SK-N-SH treated with all-trans-retinoic acid at 6 μM for 48 hours (cell line): ENCODE results near the gene KIAA1671.

Experiments used
- ATAC-seq: fragments of 200-7000 bp; cut with Tn5 transposase; 3 replicates; pipeline ENCODE4 v1.9.1; 2020; ENCODE audit warnings: mild to moderate bottlenecking, moderate library complexity
- ARNTL ChIP-seq: fragments of 450-650 bp; formaldehyde crosslinking; IDR thresholded peaks from 2 replicates; pipeline ENCODE4 v1.5.0; 2020; ENCODE audit warnings: low read depth, mild to moderate bottlenecking, moderate library complexity, borderline replicate concordance
- CSDC2 ChIP-seq: fragments of 250-450 bp; sonication (Bioruptor Pico); IDR thresholded peaks from 2 replicates; pipeline ENCODE4 v1.5.0; 2020; ENCODE audit warnings: mild to moderate bottlenecking, moderate library complexity
- ESRRG ChIP-seq: fragments of 250-450 bp; sonication (Bioruptor Pico); IDR thresholded peaks from 2 replicates; pipeline ENCODE4 v1.6.1; 2021; ENCODE audit warnings: mild to moderate bottlenecking
- GLIS3 ChIP-seq: fragments of 250-450 bp; sonication (Bioruptor Pico); IDR thresholded peaks from 2 replicates; pipeline ENCODE4 v1.5.0; 2020; ENCODE audit warnings: mild to moderate bottlenecking, moderate library complexity
- ISL1 ChIP-seq: fragments of 250-450 bp; sonication (Bioruptor Pico); IDR thresholded peaks from 2 replicates; pipeline ENCODE4 v2.1.2; 2022; ENCODE audit warnings: mild to moderate bottlenecking, moderate library complexity
- OSR1 ChIP-seq: fragments of 250-450 bp; sonication (Bioruptor Pico); IDR thresholded peaks from 2 replicates; pipeline ENCODE4 v1.8.0; 2022; ENCODE audit warnings: moderate library complexity, mild to moderate bottlenecking, inconsistent platforms
- PPARA ChIP-seq: fragments of 250-450 bp; sonication (Bioruptor Pico); IDR thresholded peaks from 2 replicates; pipeline ENCODE4 v1.5.0; 2020; ENCODE audit warnings: mild to moderate bottlenecking, borderline replicate concordance
- RARB ChIP-seq: fragments of 250-450 bp; sonication (Bioruptor Pico); IDR thresholded peaks from 2 replicates; pipeline ENCODE4 v1.8.0; 2021; ENCODE audit warnings: mild to moderate bottlenecking, moderate library complexity
- SNAI2 ChIP-seq: fragments of 250-450 bp; sonication (Bioruptor Pico); IDR thresholded peaks from 2 replicates; pipeline ENCODE4 v1.5.0; 2020; ENCODE audit warnings: mild to moderate bottlenecking, moderate library complexity
- TCF4 ChIP-seq: fragments of 250-450 bp; sonication (Bioruptor Pico); IDR thresholded peaks from 2 replicates; pipeline ENCODE4 v1.8.0; 2021; ENCODE audit warnings: mild to moderate bottlenecking, moderate library complexity, borderline replicate concordance
- TOX ChIP-seq: fragments of 250-450 bp; sonication (Bioruptor Pico); IDR thresholded peaks from 2 replicates; pipeline ENCODE4 v1.8.0; 2021; ENCODE audit warnings: mild to moderate bottlenecking, moderate library complexity, borderline replicate concordance
- ZC3H10 ChIP-seq: fragments of 250-450 bp; sonication (Bioruptor Pico); IDR thresholded peaks from 2 replicates; pipeline ENCODE4 v1.5.1; 2021; ENCODE audit warnings: mild to moderate bottlenecking, moderate library complexity
- ZFP3 ChIP-seq: fragments of 250-450 bp; sonication (Bioruptor Pico); IDR thresholded peaks from 2 replicates; pipeline ENCODE4 v1.5.0; 2020; ENCODE audit warnings: mild to moderate bottlenecking, moderate library complexity
- ZFP30 ChIP-seq: fragments of 450-650 bp; formaldehyde crosslinking; IDR thresholded peaks from 2 replicates; pipeline ENCODE4 v1.5.0; 2022; ENCODE audit warnings: mild to moderate bottlenecking, moderate library complexity
- ZNF565 ChIP-seq: fragments of 450-650 bp; formaldehyde crosslinking; conservative IDR thresholded peaks from 2 replicates; pipeline ENCODE4 v1.5.0; 2020; ENCODE audit warnings: low read depth, mild to moderate bottlenecking, moderate library complexity
- ZNF70 ChIP-seq: fragments of 450-650 bp; formaldehyde crosslinking; IDR thresholded peaks from 2 replicates; pipeline ENCODE4 v1.5.0; 2020; ENCODE audit warnings: mild to moderate bottlenecking, moderate library complexity
- ZNF8 ChIP-seq: fragments of 450-650 bp; formaldehyde crosslinking; IDR thresholded peaks from 2 replicates; pipeline ENCODE4 v1.5.0; 2020; ENCODE audit warnings: mild to moderate bottlenecking, moderate library complexity
- TF ChIP-seq, protein P1 (sequence below): fragments of 250-450 bp; sonication (Bioruptor Pico); IDR thresholded peaks from 2 replicates; pipeline ENCODE4 v1.8.0; 2021; ENCODE audit warnings: low read depth, mild to moderate bottlenecking, moderate library complexity, borderline replicate concordance
- TF ChIP-seq, protein P2 (sequence below): fragments of 250-450 bp; sonication (Bioruptor Pico); IDR thresholded peaks from 2 replicates; pipeline ENCODE4 v1.5.0; 2020; ENCODE audit warnings: mild to moderate bottlenecking, moderate library complexity
- TF ChIP-seq, protein P3 (sequence below): fragments of 250-450 bp; sonication (Bioruptor Pico); IDR thresholded peaks from 2 replicates; pipeline ENCODE4 v1.5.1; 2020; ENCODE audit warnings: low read depth, mild to moderate bottlenecking, moderate library complexity
- TF ChIP-seq, protein P4 (sequence below): fragments of 250-450 bp; sonication (Bioruptor Pico); IDR thresholded peaks from 2 replicates; pipeline ENCODE4 v1.8.0; 2020; ENCODE audit warnings: mild to moderate bottlenecking, moderate library complexity, borderline replicate concordance
- TF ChIP-seq, protein P5 (sequence below): fragments of 250-450 bp; sonication (Bioruptor Pico); IDR thresholded peaks from 2 replicates; pipeline ENCODE4 v1.5.1; 2021; ENCODE audit warnings: mild to moderate bottlenecking, moderate library complexity

KIAA1671 gene

DNA sequence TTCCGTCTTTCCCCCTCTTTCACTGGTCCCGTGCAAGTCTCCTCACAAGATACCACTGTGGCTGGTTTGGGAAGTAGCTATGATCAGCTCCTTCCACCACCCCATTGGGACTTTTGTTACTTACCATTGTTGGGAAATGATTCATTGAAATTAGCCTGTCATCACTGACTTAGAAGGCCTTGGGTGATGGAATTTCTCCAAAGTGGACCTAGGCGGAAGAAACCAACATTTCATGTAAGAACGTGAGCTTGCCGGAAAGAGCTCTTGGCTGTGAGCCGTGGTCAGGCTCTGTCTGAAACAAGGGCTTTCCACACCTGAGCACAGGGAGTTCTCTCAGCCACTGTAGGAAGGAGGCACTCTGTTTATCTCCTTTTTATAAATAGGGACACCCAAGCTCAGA lies 223.7 kb downstream of the KIAA1671 start:
- TF ChIP-seq ZNF565 (CRISPR knock-in tag) = no peak
- TF ChIP-seq, protein P1, sequence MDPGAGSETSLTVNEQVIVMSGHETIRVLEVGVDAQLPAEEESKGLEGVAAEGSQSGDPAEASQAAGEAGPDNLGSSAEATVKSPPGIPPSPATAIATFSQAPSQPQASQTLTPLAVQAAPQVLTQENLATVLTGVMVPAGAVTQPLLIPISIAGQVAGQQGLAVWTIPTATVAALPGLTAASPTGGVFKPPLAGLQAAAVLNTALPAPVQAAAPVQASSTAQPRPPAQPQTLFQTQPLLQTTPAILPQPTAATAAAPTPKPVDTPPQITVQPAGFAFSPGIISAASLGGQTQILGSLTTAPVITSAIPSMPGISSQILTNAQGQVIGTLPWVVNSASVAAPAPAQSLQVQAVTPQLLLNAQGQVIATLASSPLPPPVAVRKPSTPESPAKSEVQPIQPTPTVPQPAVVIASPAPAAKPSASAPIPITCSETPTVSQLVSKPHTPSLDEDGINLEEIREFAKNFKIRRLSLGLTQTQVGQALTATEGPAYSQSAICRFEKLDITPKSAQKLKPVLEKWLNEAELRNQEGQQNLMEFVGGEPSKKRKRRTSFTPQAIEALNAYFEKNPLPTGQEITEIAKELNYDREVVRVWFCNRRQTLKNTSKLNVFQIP (CRISPR knock-in tag) = no peak
- TF ChIP-seq ZFP30 = no peak
- no peak for TF ChIP-seq TOX
- TF ChIP-seq ZC3H10 = no peak
- TF ChIP-seq ARNTL (CRISPR knock-in tag) = no peak
- TF ChIP-seq ISL1 (CRISPR knock-in tag) = no peak
- no peak for ATAC-seq

DNA sequence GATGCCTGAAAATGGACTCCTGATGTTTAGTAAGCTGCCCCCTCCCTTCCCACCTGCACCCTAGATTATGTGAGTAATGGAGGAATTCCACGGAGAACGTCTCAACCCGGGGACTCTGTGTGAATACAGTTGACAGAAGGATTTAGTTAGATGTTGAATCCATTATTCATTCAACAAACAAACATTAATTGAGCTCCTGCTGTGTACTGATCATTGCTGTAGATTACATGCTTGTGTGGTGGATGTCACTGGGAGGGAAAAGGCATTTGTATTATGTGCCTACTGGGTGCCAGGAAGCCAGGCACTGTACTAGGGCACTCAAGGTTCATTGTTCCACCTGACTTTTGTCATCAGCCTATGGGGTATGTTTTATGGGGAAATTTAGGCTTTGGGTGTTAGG lies 224.3 kb downstream of the KIAA1671 start:
- ATAC-seq = no peak

DNA sequence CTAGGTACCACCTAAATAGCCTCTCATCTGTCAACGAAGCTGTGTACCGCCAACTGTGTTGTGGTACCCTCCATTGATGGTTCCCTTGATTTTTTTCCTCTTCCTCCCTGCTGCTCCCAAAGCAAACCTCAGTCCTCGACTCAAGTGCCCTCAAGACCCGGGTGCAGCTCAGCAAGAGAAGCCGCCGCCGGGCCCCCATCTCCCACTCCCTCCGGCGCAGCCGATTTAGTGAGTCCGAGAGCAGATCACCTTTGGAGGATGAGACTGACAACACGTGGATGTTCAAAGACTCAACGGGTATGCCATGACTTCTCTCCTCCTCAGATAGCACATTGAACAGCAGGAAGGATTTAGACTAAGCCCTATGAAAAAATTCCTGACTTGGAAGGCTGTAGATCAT lies 224.7 kb downstream of the KIAA1671 start:
- TF ChIP-seq ZNF70 (no peak), ARNTL (CRISPR knock-in tag) (no peak), ZNF565 (CRISPR knock-in tag) (no peak), RARB (no peak), ZNF8 (CRISPR knock-in tag) (no peak), PPARA (CRISPR knock-in tag) (no peak), ZFP3 (CRISPR knock-in tag) (no peak), TOX (no peak), TCF4 (CRISPR knock-in tag) (no peak), OSR1 (CRISPR knock-in tag) (no peak), GLIS3 (CRISPR knock-in tag) (no peak), ZC3H10 (no peak), ISL1 (CRISPR knock-in tag) (no peak)
- TF ChIP-seq, protein P2, sequence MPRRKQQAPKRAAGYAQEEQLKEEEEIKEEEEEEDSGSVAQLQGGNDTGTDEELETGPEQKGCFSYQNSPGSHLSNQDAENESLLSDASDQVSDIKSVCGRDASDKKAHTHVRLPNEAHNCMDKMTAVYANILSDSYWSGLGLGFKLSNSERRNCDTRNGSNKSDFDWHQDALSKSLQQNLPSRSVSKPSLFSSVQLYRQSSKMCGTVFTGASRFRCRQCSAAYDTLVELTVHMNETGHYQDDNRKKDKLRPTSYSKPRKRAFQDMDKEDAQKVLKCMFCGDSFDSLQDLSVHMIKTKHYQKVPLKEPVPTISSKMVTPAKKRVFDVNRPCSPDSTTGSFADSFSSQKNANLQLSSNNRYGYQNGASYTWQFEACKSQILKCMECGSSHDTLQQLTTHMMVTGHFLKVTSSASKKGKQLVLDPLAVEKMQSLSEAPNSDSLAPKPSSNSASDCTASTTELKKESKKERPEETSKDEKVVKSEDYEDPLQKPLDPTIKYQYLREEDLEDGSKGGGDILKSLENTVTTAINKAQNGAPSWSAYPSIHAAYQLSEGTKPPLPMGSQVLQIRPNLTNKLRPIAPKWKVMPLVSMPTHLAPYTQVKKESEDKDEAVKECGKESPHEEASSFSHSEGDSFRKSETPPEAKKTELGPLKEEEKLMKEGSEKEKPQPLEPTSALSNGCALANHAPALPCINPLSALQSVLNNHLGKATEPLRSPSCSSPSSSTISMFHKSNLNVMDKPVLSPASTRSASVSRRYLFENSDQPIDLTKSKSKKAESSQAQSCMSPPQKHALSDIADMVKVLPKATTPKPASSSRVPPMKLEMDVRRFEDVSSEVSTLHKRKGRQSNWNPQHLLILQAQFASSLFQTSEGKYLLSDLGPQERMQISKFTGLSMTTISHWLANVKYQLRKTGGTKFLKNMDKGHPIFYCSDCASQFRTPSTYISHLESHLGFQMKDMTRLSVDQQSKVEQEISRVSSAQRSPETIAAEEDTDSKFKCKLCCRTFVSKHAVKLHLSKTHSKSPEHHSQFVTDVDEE (CRISPR knock-in tag) = no peak
- TF ChIP-seq, protein P3, sequence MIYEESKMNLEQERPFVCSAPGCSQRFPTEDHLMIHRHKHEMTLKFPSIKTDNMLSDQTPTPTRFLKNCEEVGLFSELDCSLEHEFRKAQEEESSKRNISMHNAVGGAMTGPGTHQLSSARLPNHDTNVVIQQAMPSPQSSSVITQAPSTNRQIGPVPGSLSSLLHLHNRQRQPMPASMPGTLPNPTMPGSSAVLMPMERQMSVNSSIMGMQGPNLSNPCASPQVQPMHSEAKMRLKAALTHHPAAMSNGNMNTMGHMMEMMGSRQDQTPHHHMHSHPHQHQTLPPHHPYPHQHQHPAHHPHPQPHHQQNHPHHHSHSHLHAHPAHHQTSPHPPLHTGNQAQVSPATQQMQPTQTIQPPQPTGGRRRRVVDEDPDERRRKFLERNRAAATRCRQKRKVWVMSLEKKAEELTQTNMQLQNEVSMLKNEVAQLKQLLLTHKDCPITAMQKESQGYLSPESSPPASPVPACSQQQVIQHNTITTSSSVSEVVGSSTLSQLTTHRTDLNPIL (CRISPR knock-in tag) = no peak
- TF ChIP-seq, all 23 proteins: peak for 0
- ATAC-seq = no peak

More for the DNA sequence above, 224.3 kb downstream of the KIAA1671 start:
- TF ChIP-seq CSDC2 (no peak), RARB (no peak), ARNTL (CRISPR knock-in tag) (no peak), ZFP30 (no peak), TOX (no peak), SNAI2 (CRISPR knock-in tag) (no peak), TCF4 (CRISPR knock-in tag) (no peak), OSR1 (CRISPR knock-in tag) (no peak), GLIS3 (CRISPR knock-in tag) (no peak)
- TF ChIP-seq, protein P4, sequence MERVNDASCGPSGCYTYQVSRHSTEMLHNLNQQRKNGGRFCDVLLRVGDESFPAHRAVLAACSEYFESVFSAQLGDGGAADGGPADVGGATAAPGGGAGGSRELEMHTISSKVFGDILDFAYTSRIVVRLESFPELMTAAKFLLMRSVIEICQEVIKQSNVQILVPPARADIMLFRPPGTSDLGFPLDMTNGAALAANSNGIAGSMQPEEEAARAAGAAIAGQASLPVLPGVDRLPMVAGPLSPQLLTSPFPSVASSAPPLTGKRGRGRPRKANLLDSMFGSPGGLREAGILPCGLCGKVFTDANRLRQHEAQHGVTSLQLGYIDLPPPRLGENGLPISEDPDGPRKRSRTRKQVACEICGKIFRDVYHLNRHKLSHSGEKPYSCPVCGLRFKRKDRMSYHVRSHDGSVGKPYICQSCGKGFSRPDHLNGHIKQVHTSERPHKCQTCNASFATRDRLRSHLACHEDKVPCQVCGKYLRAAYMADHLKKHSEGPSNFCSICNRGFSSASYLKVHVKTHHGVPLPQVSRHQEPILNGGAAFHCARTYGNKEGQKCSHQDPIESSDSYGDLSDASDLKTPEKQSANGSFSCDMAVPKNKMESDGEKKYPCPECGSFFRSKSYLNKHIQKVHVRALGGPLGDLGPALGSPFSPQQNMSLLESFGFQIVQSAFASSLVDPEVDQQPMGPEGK (CRISPR knock-in tag) = no peak
- TF ChIP-seq, protein P3 (CRISPR knock-in tag) = no peak

DNA sequence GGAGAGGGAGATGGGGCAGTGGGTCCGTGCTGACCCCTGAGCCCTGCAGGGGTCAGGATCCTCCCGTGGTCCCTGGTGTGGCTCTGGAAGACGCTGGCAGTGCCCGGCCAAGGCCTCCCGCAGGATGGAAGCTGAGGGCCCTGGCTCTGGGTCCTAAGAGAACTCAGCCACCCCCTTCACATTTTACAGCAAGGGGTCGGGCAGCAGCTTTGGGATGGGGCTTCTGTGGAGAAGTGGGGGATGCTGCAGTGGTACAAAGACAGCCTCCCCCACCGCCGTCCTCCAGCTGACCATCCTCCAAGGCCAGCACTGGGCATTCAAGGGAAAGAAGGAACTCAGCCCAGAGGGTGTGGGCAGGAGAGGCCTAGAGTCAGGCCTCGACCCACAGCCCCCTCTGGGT lies 225.4 kb downstream of the KIAA1671 start:
- no peak for ATAC-seq
- TF ChIP-seq ISL1 (CRISPR knock-in tag) (no peak), ZNF8 (CRISPR knock-in tag) (no peak), CSDC2 (no peak), ZC3H10 (no peak), SNAI2 (CRISPR knock-in tag) (no peak), PPARA (CRISPR knock-in tag) (no peak), ZNF565 (CRISPR knock-in tag) (no peak), ZFP30 (no peak), ESRRG (CRISPR knock-in tag) (no peak), TCF4 (CRISPR knock-in tag) (no peak), OSR1 (CRISPR knock-in tag) (no peak)
- TF ChIP-seq, protein P5, sequence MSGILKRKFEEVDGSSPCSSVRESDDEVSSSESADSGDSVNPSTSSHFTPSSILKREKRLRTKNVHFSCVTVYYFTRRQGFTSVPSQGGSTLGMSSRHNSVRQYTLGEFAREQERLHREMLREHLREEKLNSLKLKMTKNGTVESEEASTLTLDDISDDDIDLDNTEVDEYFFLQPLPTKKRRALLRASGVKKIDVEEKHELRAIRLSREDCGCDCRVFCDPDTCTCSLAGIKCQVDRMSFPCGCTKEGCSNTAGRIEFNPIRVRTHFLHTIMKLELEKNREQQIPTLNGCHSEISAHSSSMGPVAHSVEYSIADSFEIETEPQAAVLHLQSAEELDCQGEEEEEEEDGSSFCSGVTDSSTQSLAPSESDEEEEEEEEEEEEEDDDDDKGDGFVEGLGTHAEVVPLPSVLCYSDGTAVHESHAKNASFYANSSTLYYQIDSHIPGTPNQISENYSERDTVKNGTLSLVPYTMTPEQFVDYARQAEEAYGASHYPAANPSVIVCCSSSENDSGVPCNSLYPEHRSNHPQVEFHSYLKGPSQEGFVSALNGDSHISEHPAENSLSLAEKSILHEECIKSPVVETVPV (CRISPR knock-in tag) = no peak
- TF ChIP-seq, protein P3 (CRISPR knock-in tag) = no peak
